Occipital lobe (tissue), 2 donors: Measurements from ENCODE around the gene A4GNT. TPM values are rescaled to one million over a fixed set of nuclear protein-coding genes. Genes with fewer than 3 reads are reported as not detected.
"Not testable (repeated sequence)": the region's sequence is repeated elsewhere in the genome, so short reads cannot be mapped to it uniquely, and the experiment has no call there.

Experiments used
- DNase-seq: peaks from one replicate; lab custom pipeline; 2025; lab: John Stamatoyannopoulos, UW
- total RNA-seq: library from RNA; depleted of rRNA; stranded (reverse); fragments of >200 nt; gene quantifications from one replicate; pipeline ENCODE4 v1.2.3, GENCODE V29; 2014

The A4GNT gene
- not detected for total RNA-seq

DNA sequence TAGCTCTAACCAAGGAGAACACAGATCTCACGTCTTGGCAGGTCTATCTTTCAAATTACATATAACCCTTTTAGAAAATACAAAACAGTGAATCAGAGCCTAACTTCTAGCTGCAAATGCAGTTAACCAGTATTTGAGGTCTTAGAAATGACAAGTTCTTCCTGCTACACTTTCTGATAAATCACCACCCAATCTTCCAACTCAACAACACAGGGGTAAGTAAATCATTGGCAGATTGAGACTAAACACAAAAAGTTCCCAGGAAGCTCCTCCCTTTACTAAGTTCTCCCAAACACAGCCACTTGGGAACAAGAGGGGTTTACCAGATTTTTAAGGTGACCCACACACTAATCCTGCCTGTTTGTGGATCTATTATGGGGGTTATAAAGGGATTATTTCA, at the start of gene A4GNT:
Gene A4GNT (minus strand): TSS at position 152 of the 400 bp plus-strand sequence. CDS start 1,134 bp downstream, outside the sequence.
- DNase-seq, result no peak

DNA sequence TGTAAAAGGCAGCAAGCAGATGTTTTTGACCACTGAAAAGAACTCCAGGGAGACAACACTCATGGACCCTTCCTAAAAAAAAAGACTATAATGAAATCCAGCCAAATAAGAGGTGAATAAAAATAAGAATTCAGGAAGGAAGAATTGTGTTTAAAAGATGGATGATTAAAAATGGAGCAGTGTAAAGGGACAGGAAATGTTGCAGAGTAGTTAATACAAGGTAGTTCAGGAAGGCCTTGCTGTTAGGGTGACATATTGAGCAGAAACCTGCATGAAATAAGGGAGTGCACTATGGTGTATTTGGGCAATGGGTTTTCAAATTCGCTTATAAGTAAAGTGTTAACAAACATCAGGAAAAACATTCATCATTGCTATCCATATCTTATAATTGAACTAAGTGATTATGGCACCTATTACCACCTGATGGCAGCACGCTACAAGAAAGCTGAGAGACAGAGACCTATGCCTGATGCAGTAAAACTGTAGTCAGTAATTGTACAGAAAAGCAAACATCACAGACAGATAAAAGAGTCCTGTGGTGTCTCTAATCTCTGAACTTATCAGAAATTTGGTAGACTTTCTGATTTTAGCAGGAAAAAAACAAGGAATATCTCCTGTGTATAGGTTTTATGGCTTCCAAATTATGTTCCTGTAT, 48.3 kb upstream of the A4GNT start:
- DNase-seq, result no peak

DNA sequence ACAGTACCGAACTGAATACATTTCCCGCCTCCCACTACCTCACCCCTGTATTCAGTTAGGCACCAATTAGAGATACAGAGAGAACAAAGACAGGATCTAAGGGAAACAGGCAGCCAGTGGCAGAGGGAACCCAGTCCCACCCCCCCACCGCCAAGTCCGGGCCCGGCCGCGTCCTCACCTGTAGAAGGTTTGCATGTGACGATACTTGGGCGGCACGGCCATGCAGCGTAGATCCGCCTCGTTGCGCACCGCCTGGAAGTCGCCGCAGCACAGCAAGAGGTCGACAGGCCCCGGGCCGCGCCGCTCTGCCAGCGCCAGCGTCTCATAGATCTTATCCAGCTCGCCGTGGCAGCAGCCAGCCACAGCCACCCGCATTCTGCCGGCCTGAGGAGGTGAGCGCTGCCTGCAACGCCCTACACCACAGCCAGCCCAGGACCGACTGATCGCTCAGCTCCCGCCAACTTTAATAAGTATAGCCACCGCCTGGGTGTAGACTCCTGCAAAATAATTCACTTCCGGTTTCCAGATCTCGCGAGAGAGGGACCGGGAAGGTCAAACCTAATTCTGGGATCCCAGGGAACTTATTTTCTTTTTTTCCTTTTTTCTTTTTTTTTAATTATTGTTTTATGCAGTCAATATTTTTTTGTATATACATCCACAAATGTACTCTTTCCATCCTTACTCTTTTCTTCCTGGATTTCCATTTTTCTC, 42.4 kb upstream of the A4GNT start, which contains the start of gene DBR1:
Gene DBR1 (minus strand): TSS at position 501 of the 711 bp plus-strand sequence. CDS start 126 bp downstream, at position 375.
- DNase-seq, result peak; percentile 81

DNA sequence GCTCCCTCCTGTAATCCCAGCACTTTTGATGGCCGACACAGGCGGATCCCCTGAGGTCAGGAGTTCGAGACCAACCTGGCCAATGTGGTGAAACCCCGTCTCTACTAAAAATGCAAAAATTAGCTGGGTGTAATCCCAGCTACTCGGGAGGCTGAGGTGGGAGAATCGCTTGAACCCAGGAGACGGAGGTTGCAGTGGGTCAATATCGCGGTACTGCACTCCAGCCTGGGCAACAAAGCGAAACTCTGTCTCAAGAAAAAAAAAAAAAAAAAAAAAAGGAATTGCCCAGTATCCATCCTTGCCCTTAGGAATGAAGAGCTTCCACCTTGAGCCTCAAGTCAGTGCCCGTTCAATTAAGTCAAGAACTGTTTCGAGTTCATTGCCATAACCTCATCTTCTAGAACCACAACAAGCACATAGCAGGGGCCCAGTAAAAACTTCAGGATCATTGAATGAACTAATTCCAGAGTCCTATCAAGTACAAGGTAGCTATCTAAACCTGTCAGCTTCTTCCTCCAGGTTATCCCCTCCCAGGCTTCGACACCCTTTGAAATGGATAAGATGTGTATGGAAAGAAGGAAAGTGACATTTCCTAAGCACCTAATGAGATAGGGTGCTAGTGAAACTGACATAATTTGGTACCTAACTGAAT, 41.7 kb upstream of the A4GNT start:
- DNase-seq, result no peak

DNA sequence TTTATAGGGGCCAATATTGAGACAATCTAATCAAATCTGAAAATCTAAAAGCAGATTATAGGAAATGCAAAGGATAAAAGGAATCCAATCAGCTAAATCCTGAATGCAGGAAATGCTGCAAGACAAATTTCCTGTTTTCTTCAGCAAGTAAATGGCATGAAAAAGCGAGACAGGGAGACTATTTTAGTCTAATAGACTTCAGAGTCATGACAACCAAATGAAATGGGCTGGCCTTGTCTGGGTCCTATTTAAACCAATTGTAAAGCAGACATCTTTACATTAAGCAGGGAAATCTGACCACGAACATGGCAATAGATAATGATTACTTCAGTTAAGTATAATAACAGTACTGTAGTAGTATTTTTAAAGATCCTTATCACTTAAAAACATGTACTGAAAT, 40.4 kb upstream of the A4GNT start:
- no peak for DNase-seq

DNA sequence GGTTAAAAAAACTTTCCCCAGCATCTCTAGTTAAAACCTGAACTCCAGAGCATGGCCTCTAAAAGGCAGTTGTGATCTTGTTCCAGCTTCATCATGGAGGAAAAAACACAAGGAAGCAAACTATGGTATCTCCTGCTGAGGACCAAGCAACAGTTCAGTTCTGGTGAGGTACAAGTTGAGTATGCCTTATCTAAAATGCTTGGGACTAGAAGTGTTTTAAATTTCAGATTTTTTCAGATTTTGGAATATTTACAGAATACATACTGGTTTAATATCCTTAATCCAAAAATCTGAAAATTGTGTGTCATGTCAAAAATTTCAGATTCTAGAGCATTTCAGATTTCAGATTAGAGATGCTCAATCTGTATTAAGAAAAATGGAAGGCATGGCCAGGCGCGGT, 32.9 kb upstream of the A4GNT start:
- no peak for DNase-seq

DNA sequence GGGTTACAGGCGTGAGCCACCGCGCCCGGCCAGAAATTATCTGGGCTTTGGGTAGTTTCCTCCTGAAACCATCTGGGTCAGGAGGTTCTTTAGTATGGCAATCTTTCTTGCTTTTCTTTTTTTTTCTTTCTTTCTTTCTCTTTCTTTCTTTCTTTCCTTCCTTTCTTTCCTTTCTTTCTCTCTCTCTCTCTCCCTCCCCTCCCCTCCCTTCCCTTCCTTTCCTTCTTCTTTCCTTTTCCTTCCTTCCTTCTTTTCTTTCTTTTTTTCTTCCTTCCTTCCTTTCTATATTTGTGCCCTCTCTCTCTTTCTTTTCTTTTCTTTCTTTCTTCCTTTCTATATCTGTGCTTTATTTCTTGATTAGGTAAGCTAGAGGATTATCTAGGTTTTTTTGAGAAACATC, 25.6 kb upstream of the A4GNT start:
- no peak for DNase-seq

DNA sequence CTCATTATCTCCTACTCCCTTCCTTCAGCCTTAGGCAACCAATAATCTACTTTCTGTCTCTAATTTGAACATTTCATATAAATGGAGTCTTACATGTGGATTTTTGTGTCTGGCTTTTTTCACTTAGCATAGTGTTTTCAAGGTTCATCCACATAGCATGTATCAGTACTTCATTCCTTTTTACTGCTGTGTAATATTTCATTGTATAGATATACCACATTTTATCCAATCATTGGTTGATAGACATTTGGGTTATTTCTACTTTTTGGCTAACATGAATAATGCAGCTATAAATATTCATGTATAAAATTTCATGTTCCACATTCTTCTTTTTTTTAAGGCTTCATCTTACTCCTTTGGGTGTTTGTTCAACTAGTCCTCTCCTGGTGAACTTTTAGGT, 22.3 kb upstream of the A4GNT start:
- DNase-seq, result no peak

DNA sequence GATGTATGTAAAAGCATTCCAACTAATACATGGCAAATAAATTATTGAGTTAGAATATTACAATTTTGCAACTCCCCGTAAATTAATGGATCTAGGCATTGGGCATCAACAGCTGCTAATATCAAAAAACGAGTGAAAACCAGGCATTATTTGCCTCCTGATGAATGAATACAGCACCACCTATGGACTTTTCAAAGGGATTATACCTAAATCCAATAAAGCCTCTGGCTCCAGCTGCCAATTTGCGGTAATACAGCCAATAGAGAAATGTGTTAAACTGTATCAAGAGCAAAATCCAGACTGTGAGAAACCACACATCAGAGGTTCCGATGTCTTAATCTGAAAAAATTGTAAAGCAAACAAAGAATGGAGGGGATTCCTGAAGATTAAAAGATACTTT, 16.3 kb upstream of the A4GNT start:
- no peak for DNase-seq

DNA sequence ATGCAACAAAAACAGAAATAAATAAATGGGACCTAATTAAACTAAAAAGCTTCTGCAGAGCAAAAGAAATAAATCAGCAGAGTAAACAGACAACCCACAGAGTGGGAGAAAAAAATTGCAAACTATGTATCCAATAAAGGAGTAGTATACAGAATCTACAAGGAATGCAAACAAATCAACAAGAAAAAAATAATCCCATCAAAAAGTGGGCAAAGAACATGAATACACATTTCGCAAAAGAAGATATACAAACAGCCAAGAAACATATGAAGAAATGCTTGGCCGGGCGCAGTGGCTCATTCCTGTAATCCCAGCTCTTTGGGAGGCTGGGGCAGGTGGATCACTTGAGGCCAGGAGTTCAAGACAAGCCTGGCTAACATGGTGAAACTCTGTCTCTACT, 10.0 kb upstream of the A4GNT start:
- not testable (repeated sequence) for DNase-seq

DNA sequence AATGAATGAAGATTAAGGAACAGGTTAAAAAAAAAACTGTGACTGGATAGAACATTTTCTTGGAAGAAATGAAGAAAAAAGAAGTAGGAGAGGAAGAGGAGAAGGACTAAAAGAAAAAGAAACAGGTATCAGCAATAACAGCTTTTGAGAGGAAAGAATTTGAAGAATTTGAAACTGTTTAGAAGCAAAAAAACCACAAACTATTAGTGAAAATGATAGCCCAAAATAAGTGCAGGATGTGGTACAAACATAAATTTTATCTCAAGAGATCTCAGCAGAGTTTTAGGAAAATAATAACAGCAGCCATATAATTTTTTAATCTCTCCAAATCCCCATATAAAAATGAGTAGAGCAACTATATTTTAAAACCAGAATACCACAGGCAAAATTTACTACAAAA, 8.8 kb upstream of the A4GNT start:
- DNase-seq, result no peak

DNA sequence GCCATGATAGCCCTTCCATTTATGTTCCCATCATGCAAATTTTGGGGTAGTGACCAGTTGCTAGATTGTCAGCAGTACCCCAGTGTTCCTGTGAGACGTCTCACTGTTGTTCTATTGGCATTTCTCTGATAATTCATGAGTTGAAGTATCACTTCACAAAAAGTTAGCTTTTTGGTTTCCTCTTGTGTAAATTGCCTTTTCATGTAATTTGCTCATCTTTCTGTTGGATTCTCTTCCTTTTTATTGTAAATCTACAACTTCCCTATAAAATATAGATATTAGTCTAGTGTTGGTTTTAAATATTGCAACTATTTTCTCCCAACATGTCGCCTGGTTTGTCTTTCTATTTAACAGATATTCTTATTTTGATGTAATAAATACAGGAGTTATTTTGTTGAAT, 7.5 kb upstream of the A4GNT start:
- no peak for DNase-seq

DNA sequence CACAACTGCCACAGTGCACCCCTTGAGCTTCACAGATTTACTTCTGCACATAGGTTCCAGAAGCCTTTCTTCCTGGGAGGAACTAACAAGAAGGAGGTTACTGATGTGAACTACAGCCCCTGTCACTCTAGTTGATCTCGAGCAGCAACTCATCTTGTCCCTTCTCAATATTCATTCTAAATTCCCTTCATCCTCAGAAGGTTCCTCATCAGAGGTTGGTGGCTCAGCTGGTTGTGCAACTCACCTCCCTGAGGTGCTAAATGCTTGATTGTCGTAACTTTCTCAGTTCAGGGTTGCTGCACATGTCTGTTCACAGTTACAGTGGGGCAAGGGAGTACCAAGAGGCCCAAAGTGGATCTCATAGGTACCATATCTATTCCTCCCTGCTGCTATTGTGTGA, 5.7 kb upstream of the A4GNT start:
- no peak for DNase-seq

DNA sequence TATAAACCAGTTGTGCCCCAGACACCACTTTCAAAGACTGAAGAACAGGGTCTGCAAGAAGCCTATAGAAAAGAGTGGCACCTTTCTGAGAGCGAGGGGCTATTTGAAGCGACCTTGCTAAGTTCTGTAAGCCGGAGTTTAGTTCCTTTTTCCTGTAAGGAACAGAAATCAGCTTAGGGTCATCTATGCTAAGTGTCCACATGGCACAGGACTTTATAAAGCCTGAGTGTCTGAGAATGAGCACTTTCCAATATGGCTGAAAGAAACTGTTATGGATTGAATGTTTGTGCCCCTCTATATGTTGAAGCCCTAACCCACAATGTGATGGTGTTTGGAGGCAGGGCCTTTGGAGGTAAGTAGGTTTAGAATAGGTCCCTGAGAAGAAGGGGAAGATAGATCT, 4.0 kb upstream of the A4GNT start:
- DNase-seq, result no peak

DNA sequence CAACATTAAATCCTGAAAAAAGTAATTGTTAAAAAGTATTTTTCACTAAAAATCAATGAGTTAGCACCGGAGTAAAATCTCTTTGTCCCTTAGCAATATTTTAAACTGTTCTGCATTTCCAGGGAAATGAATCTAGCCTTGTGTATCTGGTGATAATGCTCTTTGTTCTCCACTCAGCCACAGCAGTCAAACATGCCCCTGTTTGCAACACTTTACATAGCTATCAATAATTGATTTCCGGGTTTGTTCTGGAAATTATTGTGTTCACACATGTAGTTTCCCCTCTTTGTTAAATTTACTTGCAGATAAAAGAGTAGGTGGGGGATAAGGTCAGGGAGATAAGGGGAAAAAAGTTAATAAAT, 3.6 kb upstream of the A4GNT start:
- DNase-seq, result no peak

DNA sequence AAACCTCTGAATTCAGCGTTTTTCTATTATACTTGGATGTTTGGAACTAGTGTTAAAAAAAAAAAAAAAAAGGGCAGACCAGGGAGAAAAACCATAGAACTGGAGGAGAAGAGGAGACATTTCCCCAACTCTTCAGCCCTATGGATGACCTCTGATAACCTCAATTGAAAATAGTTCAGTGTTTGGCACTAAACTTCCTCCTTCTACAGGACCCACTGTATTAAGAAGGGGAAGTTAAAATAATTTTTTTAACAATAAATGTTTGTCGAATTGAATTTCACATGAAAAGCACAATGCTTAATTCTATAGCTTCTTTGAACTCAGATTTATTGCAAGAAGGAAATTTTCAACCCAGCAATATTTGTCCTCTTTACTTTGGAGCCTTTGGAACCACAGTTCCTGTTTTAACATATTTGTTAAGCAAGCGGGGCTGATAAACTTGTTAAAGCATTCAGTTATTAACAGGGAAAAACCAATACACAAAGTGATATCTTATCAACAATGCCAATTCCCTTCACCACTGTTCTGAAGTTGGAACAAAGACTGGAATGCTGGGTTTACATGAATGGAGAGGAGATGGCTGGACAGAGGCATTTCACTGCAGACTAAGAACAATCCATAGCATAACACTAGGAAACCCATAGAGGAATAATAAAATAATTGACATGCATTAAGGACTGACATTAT, 3.1 kb upstream of the A4GNT start:
- no peak for DNase-seq

DNA sequence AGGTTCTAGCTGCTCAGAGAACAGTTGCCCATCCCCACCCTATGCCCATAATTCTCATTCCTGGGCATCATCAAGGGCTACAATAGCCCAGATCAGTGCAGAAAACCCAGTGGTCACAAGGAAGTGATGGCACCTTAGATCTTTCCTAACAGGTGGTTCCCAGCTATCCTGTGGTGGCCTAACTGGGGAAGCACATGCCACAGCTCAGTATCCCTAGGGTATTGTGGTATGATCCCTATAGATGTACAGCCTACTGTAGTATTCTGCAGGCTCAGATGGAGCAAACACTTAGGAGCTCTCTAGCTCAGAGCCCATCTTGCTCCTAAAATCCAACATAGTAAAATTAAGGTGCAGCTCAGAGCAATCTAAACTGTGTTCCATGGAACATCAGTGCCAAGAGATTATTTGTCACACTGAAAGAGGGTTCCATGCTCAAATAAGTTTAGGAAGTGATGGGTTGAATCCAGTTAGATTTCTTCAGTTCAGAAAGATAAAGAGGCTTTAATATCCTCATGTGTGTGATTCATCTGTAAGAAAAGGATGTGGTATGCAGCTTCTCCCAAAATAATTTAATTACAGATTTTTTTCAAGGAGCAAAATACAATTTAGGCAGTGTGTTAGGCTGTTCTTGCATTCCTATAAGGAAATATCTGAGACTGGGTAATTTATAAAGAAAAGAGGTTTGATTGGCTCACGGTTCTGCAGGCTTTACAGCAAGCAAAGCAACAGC, 4.4 kb downstream of the A4GNT start:
- DNase-seq, result no peak

DNA sequence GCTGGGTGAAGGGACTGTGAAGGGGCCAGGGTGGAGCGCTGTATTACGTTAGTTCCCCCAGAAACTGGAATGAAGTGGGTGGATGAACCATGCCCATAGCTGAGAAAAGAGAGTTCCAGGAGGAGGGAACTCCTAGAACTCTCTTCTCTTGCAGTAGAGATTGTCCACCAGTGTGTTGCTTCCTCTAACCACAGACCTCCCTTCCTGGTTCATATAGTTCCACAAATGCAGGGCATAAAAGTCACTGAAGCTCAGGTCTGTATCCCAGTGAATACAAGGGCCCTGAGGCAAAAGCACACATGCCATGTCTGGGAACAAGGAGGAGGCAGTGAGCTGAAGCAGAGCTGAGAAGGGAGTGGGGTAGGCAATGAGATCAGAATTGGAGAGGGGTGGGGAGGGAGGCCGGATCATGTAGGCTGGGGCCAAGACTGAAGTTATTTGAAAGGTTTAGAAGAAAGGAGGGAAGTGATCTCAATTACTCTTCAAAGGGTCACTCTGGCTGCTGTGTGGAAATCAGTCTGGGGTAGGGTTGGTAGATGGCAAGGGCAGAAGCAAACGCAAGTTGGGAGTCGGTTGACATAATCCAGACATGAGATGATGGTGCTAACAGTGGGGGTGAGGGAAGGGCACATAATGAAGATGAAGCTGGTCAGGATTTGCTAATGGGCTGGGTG, 6.5 kb downstream of the A4GNT start:
- no peak for DNase-seq

DNA sequence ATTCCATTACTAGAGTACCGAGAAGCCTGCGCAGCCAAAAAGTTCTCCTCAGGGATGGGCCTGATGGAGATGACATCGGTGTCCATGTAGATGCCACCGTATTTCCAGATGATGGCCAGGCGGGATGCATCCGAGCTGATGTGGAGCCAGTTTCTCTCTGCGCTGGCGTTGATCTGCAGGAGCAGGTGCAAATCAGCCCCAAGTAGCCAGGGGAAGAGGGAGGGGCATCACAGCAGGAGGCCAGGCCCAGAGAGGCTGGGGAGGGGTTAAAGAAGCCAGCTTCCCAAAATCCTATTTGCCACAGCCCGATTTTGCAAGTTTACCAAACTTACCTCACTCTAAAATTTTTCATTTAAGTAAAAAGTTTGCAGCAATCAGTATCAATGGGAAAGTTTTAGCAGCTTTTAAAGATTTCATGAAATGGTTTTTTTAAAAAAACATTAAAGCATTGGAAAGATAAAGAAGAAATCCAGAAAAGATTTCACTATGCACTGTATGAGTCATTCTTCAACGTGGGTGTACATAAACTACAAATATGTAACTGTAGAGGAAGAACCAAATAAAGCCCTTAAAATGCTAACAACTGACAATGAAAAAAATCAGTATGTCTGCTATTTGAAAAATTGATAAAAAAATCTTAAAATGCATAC, 7.4 kb downstream of the A4GNT start:
- no peak for DNase-seq

DNA sequence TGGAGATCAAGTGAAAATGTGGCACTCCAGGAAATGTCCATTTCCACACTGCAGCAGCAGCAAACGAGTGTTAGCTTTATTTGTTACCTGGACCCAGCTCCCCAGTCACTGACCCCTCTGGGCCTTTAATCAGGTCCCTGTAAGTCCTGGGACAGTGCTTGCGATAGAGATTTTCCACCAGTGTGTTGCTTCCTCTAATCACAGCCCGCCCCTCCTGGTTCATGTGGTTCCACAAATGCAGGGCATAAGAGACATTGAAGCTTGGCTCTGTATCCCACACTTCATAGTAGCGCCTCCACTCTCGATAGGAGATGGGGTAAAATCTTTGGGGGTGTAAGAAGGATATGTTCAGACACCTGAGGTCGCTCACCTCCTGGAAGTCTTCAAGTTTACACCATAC, 8.0 kb downstream of the A4GNT start:
- DNase-seq, result no peak

DNA sequence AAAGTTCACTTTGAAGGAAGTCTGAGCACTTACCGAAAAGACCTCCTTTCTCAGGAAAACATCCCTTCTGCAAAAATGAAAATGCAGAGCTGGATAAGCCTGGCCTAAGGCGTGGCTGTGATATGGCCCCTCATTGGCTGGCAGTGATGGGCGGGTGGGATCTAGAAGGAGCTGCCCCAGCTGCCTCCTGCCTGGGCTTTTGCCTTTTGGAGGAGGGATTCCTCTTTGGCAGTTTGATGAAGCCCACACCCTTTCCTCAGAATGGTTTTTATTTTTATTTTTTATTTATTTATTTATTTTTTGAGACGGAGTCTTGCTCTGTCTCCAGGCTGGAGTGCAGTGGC, 12.8 kb downstream of the A4GNT start:
- DNase-seq, result no peak
